Hepatocyte (in vitro differentiated cells): ENCODE results near the gene NELL2. TPM values are rescaled to one million over a fixed set of nuclear protein-coding genes. Genes with fewer than 3 reads are reported as not detected.

ENCODE experiments used
- DNase-seq: peaks from one replicate; pipeline ENCODE4 v3.0.0-alpha.2; 2016; ENCODE audit warnings: low spot score
- H2AFZ ChIP-seq: fragments of 200-600 bp; sonication (generic); 2 replicates; pipeline ENCODE4 v1.6.0; 2016; ENCODE audit warnings: antibody characterized with exemption, mild to moderate bottlenecking
- H3K27ac ChIP-seq: fragments of 200-600 bp; sonication (generic); 2 replicates; pipeline ENCODE4 v1.5.1; 2016; ENCODE audit warnings: mild to moderate bottlenecking
- H3K27me3 ChIP-seq: fragments of 200-600 bp; sonication (generic); 2 replicates; pipeline ENCODE4 v1.6.1; 2016
- H3K36me3 ChIP-seq: fragments of 200-600 bp; sonication (generic); replicated peaks from 2 replicates; pipeline ENCODE4 v1.5.1; 2016; ENCODE audit warnings: low read depth; ENCODE audit not compliant: insufficient read depth
- H3K4me1 ChIP-seq: fragments of 200-600 bp; sonication (generic); 2 replicates; pipeline ENCODE4 v1.5.1; 2016; ENCODE audit warnings: mild to moderate bottlenecking, moderate library complexity; ENCODE audit not compliant: insufficient read depth
- H3K4me2 ChIP-seq: fragments of 200-600 bp; sonication (generic); 2 replicates; pipeline ENCODE4 v1.6.0; 2016
- H3K4me3 ChIP-seq: fragments of 200-600 bp; sonication (generic); 2 replicates; pipeline ENCODE4 v1.5.1; 2016; ENCODE audit warnings: mild to moderate bottlenecking
- H3K79me2 ChIP-seq: fragments of 200-600 bp; sonication (generic); 2 replicates; pipeline ENCODE4 v1.6.0; 2017; ENCODE audit warnings: mild to moderate bottlenecking
- H3K9me2 ChIP-seq: fragments of 200-600 bp; sonication (generic); replicated peaks from 2 replicates; pipeline ENCODE4 v1.6.0; 2017; ENCODE audit warnings: mild to moderate bottlenecking; ENCODE audit not compliant: insufficient read depth
- H3K9me3 ChIP-seq: fragments of 200-600 bp; sonication (generic); 2 replicates; pipeline ENCODE4 v1.5.1; 2016; ENCODE audit warnings: low read depth, mild to moderate bottlenecking
- H4K20me1 ChIP-seq: fragments of 200-600 bp; sonication (generic); 2 replicates; pipeline ENCODE4 v1.6.0; 2016; ENCODE audit warnings: mild to moderate bottlenecking; ENCODE audit not compliant: insufficient read depth, poor library complexity, severe bottlenecking
- EZH2 ChIP-seq: fragments of 200-600 bp; sonication (generic); IDR thresholded peaks from 2 replicates; pipeline ENCODE4 v1.6.1; 2016; ENCODE audit warnings: antibody characterized with exemption, mild to moderate bottlenecking, borderline replicate concordance
- EZH2phosphoT487 ChIP-seq: fragments of 200-600 bp; sonication (generic); IDR thresholded peaks from one replicate; pipeline ENCODE4 v1.6.1; 2018; ENCODE audit warnings: antibody characterized with exemption, mild to moderate bottlenecking, low read depth, moderate library complexity; ENCODE audit not compliant: unreplicated experiment, severe bottlenecking
- WGBS: methylation state at CpG from one replicate; pipeline ENCODE4 v1.1.6; 2016; ENCODE audit warnings: low lambda C conversion rate; ENCODE audit errors: missing lambda C conversion rate; 5-methylcytosine and 5-hydroxymethylcytosine counted together
- polyA plus RNA-seq: library from polyadenylated mRNA; unstranded; fragments of >200 nt; fragmentation: Nextera tagmentation; extraction: Ambion mirVana; gene quantifications from 2 replicates; pipeline ENCODE4 v1.2.1, GENCODE V29; 2016
- total RNA-seq: library from RNA; depleted of rRNA; stranded (reverse); fragments of >200 nt; gene quantifications from 2 replicates; pipeline ENCODE4 v1.2.3, GENCODE V29; 2014
- TF ChIP-seq, protein P1 (sequence below): fragments of 200-600 bp; sonication (generic); IDR thresholded peaks from 2 replicates; pipeline ENCODE4 v1.5.1; 2016; ENCODE audit warnings: antibody characterized with exemption, mild to moderate bottlenecking; ENCODE audit not compliant: poor library complexity

The NELL2 gene
- total and polyA plus RNA-seq, 2 experiments from 2014 or later, result 7.4 to 31.3 TPM

- Histone ChIP-seq H3K36me3 (no peaks in the 10 kb centered on the region), H3K4me3 (no peak overlapping the region), H3K27ac (no peak overlapping the region), H3K9me3 (no peaks in the 10 kb centered on the region), H3K27me3 (no peaks in the 10 kb centered on the region), H3K79me2 (no peaks in the 10 kb centered on the region), H3K4me2 (no peak overlapping the region), H2AFZ (no peak overlapping the region), H3K4me1 (no peaks in the 10 kb centered on the region), H4K20me1 (no peaks in the 10 kb centered on the region), H3K9me2 (no peaks in the 10 kb centered on the region)
- no peak for DNase-seq
- TF ChIP-seq, protein P1, sequence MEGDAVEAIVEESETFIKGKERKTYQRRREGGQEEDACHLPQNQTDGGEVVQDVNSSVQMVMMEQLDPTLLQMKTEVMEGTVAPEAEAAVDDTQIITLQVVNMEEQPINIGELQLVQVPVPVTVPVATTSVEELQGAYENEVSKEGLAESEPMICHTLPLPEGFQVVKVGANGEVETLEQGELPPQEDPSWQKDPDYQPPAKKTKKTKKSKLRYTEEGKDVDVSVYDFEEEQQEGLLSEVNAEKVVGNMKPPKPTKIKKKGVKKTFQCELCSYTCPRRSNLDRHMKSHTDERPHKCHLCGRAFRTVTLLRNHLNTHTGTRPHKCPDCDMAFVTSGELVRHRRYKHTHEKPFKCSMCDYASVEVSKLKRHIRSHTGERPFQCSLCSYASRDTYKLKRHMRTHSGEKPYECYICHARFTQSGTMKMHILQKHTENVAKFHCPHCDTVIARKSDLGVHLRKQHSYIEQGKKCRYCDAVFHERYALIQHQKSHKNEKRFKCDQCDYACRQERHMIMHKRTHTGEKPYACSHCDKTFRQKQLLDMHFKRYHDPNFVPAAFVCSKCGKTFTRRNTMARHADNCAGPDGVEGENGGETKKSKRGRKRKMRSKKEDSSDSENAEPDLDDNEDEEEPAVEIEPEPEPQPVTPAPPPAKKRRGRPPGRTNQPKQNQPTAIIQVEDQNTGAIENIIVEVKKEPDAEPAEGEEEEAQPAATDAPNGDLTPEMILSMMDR, result no peak
- no peak for TF ChIP-seq EZH2
- TF ChIP-seq EZH2phosphoT487, result no peak
- 69% methylated on average over 5 of the region's 5 CpGs for WGBS
Measured at GRCh38 chr12:44647917-44648690, 228.0 kb downstream of the NELL2 start.

- Histone ChIP-seq H3K79me2 (no peaks in the 10 kb centered on the region), H3K4me2 (no peak overlapping the region), H3K27me3 (no peaks in the 10 kb centered on the region), H3K27ac (no peak overlapping the region), H3K9me2 (no peaks in the 10 kb centered on the region), H4K20me1 (no peaks in the 10 kb centered on the region), H3K4me3 (no peak overlapping the region), H3K4me1 (no peaks in the 10 kb centered on the region), H3K9me3 (no peaks in the 10 kb centered on the region), H3K36me3 (no peaks in the 10 kb centered on the region), H2AFZ (no peak overlapping the region)
- WGBS, result 70% methylated on average over 2 of the region's 2 CpGs
- TF ChIP-seq EZH2phosphoT487 (no peak), EZH2 (no peak)
- TF ChIP-seq, protein P1, result no peak
- DNase-seq, result no peak
Measured at GRCh38 chr12:44640427-44641190, 235.5 kb downstream of the NELL2 start.

DNA sequence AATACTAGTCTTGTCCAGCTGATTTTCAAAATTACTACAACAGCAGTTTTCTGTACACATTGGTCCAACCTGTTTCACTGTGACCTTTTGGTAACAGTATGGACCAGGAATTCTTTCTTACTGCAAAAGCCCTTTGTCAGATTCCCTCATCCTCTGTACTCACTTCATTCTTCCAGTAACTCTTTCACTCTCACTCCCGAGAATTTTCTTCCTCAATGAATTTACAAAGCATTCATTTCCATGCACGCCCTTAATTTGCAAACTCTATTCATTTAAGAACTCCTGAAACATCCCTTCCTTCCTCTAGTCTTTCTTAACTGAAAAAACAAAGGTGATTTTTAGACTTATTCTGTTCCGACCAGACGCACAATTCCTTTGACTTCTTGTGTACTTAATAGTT is 238.2 kb downstream of the NELL2 start:
- H3K9me3 ChIP-seq, result no peaks in the 10 kb centered on the region
- no peak overlapping the region for H2AFZ ChIP-seq
- H4K20me1 ChIP-seq, result no peaks in the 10 kb centered on the region
- H3K4me1 ChIP-seq, result no peaks in the 10 kb centered on the region
- no peak for TF ChIP-seq EZH2phosphoT487
- TF ChIP-seq, protein P1, result no peak
- TF ChIP-seq EZH2, result no peak
- H3K79me2 ChIP-seq, result no peaks in the 10 kb centered on the region
- DNase-seq, result no peak
- no peak overlapping the region for H3K4me3 ChIP-seq
- no peak overlapping the region for H3K27ac ChIP-seq
- no peaks in the 10 kb centered on the region for H3K36me3 ChIP-seq
- 83% methylated on average over 4 of the region's 4 CpGs for WGBS
- H3K9me2 ChIP-seq, result no peaks in the 10 kb centered on the region
- no peaks in the 10 kb centered on the region for H3K27me3 ChIP-seq
- no peak overlapping the region for H3K4me2 ChIP-seq
